GM18517 (cell line): ENCODE data around the gene APPBP2.
A peak's percentile ranks its signal among the peaks of the same experiment; 100 is the strongest.
"Not testable (repeated sequence)": the region's sequence is repeated elsewhere in the genome, so short reads cannot be mapped to it uniquely, and the experiment has no call there.

Experiments
- ATAC-seq: cut with Tn5 transposase; IDR thresholded peaks from one replicate; pipeline ENCODE4 v1.9.1; 2021; ENCODE audit warnings: mild to moderate bottlenecking, moderate library complexity; ENCODE audit not compliant: unreplicated experiment

Gene APPBP2

DNA sequence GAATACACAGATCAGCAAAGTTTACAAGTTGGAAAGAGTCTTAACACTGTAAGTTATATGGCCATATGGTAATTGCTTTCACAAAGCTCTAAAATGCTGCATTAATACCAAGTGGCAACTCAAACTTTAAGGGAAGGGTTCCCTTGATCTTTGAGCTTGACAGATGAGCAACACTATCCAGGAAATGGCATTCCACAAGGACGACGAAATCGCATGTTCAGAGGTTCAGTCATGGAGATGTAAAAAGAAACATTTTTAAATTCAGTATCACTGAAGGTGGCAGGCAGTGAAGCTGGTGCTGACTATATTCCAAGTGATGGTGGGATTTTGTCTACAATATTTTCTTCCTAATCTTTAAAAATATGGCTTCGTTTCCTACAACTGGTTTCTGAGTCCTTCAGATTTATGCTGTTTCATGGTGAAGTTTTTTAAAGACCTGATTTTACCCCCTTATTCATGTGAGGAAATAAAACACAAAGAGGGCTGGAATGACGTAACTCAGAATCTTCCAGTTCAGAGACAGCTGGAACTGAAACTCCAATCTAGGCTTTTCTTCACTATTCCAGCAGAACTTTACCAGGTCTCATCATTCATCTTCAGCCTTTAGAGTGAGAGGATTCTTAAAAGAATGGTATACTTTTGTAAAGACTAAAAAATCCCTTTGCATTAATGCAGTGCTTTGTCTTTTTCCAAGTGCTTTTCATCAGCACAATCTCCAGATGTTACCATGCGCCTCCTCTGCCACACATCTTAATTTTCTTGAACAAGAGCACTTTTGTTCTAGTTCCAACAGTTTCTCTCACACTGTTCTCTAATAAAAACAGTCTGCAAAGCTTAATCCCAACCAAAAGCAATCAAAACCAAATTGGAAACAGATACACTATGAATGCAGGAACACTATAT lies 83.5 kb downstream of the APPBP2 start:
- no peak for ATAC-seq

DNA sequence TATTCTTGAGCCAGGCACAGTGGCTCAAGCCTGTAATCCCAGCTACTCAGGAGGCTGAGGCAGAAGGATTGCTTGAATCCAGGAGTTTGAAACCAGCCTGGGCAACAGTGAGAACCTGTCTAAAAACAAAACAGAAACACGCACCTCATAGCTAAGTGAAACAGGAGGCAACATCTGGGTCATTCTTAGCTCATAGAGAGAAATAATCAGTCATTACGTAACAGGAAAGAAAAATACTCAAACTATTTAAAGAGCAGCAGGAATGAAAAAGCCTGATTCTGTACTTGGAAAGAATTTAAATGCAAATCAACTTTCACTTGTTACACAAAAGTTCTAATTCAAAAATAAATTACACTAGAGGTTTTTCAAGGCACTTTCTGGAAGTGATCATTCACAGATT lies 86.5 kb downstream of the APPBP2 start:
- ATAC-seq: no peak

DNA sequence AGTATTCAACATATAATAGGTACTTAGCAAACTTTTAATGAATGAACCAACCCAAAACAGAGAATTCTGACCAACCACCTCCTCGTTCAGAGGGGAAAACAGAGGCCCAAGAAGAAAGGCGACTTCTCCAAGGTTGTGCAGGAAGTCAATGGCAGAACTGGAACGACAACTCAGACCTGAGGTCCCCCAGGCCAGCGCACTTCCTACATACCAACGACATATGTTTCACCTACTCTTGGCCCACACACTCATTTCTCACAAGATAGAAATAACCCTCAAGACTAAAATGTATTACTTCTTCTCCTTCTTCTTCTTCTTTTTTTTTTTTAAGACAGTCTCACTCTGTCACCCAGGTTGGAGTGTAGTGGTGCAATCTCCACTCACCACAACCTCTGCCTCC lies 89.4 kb downstream of the APPBP2 start:
- ATAC-seq: no peak

DNA sequence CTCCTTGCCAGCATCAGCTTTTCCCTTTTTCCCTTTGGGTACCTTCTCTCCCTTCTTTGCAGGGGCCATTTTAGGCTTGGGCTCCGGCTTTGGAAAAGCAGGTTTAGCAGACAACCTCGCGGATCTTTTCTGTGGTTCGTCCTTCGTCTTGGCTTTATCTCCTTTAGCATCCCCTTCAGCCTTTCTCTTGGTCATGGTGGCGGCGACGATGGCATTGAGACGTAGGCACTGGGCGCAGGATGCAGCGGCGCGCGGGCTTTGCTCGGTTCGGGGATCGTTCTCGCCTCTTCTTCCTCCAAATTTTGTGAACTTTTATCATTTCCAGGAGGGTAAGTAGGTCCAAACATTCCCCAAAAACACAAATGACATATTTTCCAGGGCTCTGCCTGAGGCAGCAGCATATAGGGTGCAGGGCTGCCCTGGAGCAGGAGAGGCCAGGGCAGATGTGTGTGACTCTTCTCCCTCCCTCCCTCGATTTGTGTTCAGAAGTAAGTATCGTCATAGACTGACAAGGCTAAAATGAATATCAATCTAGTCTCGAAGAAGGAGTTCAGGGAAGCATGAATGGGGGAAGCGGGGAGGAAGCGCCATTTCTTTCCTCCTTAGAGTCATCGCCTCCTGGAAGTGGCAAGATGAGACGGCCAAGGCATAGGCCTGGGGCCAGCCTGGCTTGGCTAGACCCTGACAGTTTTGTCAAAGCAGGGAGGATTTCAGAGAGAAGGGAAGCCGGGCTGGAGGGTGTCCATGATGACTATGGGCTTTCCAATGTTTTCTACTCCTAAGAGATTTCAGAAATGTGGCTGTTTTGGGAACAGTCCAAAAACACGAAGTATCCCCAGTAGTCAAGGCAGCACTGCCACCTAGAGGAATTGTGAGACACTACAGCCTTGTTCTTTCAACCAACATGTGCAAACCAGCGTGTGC lies 90.5 kb downstream of the APPBP2 start:
- no peak for ATAC-seq

DNA sequence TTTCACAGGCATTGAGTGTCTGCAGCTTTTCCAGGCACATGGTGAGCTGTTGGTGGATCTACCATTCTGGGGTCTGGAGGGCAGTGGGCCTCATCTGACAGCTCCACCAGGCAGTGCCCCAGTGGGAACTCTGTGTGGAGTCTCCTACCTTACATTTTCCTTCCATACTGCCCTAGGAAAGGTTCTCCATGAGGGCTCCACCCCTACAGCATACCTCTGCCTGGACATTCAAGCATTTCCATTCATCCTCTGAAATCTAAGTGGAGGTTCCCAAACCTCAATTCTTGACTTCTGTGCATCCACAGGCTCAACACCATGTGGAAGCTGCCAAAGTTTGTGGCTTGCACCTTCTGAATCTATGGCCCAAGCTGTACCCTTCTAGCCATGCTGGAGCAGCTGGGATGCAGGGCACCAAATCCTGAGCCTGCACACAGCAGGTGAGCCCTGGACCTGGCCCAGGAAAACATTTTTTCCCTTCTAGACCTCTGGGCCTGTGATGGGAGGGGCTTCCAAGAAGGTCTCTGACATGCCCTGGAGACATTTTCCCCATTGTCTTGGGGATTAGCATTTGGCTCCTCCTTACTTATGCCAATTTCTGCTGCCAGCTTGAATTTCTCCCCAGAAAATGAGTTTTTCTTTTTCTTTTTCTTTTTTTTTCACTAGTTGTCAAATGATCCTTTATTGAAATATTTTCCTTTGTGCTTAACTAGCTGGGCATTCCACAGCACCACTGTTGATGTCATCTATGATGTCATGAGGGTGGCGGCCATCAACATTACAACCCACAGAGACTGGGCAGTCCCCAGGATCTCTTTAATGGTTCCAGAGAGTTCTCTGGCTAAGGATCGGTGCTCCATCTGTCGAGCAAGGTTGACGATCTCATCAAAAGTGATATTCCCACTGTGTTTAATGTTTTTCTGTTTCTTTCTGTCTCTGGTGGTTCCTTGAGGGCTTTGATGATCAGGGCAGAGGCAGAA lies 92.7 kb downstream of the APPBP2 start:
- ATAC-seq: not testable (repeated sequence)

DNA sequence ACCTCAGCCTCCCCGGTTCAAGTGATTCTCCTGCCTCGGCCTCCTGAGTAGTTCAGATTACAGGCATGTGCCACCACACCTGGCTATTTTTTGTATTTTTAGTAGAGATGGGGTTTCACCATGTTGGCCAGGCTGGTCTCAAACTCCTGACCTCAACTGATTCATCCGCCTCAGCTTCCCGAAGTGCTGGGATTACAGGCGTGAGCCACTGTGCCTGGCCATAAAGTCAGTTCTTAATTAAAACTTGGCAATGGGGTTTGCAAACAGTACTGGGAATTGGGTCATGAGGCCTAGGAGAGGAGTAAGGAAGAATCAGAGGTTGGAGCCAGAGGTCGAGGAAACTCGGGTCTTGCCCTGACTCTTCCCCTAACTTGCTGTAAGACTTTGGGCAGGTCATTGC lies 95.5 kb downstream of the APPBP2 start:
- ATAC-seq: not testable (repeated sequence)

GRCh38 chr17:60428491-60428890 lies 97.6 kb downstream of the APPBP2 start:
- ATAC-seq: not testable (repeated sequence)

DNA sequence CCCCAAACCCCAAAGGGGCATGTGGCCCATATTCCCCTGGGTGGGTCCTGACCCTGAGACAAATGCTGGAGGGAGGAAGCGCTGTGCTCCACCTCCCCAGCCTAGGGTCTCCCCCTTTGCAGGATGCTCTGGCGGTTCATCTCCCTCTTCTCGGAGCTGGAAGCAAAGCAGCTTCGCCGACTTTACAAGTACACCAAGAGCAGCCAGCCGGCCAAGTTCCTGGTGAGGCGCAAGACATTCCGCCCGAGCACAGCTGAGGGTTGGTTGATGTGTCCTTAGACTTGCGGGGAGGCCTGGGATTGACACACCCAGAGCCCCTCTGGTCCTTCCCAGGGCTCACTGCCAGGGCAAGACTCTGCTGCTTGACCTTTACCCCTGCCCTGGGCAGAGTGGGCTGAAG lies 99.4 kb downstream of the APPBP2 start:
- ATAC-seq: no peak

GRCh38 chr17:60425626-60426025 lies 100.4 kb downstream of the APPBP2 start:
- no peak for ATAC-seq

DNA sequence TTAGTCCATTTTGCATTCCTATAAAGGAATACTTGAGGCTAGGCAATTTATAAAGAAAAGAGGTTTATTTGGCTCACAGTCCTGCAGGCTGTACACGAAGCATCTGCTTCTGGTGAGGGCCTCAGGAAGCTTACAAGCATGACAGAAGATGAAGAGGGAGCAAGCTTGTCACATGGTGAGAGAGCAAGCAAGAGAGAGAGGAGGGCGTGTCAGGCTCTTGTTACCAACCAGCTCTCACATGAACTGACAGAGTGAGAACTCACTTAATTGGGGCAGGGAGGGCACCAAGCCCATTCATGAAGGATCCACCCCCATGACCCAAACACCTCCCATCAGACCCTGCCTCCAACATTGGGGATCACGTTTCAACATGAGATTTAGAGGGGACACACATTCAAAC lies 102.2 kb downstream of the APPBP2 start:
- no peak for ATAC-seq

DNA sequence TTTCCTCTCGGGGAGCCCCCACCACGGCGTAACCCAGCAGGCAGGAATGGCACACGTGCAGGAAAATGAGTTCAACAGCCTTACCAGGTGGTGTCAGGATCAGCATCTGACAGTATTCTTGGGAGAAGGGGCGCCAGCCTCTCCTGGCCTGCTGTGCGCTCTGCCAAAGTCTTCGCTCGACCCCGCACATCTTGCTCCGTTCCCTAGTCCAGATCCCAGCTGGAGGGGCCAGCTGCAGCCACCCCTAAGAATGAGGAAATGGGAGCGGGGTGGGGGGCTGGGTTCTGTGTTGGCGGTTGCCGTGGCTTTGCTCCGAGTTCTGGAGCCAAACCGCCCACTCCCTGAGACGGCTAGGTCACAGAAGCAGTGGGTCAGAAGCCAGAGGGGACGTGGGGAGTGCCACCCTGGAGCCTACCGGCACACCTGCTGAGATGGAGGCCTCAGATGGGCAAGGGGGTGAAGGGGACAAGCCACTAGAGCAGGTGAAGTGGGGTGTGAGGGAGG lies 103.8 kb downstream of the APPBP2 start, which contains the start of gene CHCT1:
Gene CHCT1 (plus strand): TSS at position 328 of the 504 bp plus-strand sequence. CDS start 104 bp downstream, at position 432.
- no peak for ATAC-seq

DNA sequence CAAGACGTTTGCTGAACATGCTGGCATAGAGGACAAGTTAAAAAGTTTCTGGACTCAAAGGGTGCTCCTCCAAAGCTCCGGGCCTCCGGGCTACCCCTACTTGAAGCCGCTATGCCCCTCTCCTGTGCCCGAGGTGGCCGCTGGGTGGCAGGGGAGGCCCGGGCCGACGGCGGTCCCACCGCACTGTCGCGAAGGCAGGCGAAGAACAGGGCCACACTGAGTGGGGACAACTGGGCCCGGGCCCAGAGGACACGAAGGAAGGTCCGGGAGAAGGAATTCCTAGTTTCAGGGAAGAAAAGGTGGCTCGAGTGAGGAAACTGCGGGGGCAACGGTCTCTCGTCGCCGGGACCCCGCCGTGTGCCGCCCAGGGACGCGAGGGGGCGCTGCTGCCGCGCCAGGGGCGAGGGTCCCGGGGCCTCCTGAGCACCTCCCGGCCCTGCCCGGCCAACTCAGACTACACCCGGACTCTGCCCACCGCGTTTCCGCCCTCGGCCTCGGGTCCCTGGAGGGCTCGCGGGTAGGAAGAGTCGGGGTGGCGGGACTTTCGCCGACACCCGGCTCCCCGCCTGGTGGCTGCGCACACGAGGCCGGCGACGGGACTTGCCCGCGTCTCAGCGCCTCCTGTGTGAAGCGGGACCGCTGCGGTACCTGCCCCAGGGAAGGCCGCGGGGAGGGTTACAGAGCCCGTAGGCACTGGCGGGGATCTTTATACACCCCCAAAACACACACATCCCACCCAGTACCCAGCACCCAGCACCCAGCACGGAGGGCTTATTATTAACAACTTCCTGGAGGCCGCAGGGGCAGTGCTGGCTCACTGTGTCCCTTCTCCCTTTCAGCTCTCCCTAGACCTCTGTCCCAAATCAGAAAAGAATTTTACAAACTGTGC lies 104.5 kb downstream of the APPBP2 start:
- ATAC-seq: peak; percentile 85

DNA sequence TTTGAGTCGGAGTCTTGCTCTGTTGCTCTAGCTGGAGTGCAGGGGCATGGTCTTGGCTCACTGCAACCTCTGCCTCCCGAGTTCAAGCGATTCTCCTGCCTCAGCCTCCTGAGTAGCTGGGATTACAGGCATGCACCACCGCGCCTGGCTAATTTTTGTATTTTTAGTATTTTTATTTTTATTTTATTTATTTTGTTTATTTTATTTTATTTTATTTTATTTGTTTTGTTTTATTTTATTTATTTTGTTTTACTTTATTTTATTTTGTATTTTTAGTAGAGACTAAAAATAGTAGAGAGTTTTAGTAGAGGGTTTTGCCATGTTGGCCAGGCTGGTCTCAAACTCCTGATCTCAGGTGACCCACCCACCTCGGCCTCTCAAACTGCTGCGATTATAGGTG lies 106.2 kb downstream of the APPBP2 start:
- not testable (repeated sequence) for ATAC-seq

GRCh38 chr17:60419003-60419402 lies 107.0 kb downstream of the APPBP2 start:
- not testable (repeated sequence) for ATAC-seq

DNA sequence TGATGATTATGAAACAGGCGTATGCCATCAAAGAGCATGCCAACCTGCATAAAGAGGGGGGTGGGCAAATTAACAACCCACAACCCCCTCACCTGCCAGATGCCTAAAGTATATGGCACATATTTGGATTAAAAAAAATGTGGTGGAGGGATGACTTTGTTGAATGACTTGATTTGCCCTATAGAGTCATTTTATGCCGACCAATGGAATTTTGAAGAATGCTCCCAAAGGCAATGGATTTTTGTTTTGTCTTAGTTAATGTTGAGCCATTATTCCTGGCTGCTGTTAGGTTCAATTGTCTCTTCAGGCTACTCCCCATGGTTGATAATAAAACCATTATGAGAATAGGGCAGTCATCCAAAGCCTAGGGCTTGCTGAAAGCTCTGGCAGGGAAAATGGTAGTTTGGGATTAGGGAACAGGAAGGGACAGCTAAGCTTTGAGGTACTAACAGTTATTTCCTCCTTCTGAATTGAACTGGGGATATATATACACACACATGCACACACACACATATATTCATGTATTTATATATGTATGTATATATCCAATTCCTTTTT lies 109.6 kb downstream of the APPBP2 start:
- ATAC-seq: no peak

DNA sequence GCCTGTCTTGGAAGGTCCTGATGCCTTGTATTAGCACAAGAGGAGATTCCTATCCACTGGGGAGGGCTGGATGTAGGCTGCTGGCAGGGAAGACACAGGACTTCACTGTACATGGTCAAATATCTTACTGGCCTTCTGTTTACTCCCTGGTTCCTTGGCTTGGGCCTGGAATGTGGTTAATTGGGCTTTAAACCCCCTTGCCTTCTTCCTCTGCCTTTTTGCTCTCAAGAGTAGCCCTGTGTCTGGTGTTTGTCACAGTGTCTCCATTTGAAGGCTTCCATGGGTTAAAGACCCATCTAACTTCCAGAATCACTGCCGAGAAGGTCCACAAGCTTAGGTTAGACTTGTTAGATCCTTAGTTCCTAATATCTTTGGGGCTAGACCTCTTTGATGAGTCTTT lies 110.9 kb downstream of the APPBP2 start:
- no peak for ATAC-seq

GRCh38 chr17:60412701-60413100 lies 113.3 kb downstream of the APPBP2 start:
- no peak for ATAC-seq

GRCh38 chr17:60410001-60410400 lies 116.0 kb downstream of the APPBP2 start:
- no peak for ATAC-seq

DNA sequence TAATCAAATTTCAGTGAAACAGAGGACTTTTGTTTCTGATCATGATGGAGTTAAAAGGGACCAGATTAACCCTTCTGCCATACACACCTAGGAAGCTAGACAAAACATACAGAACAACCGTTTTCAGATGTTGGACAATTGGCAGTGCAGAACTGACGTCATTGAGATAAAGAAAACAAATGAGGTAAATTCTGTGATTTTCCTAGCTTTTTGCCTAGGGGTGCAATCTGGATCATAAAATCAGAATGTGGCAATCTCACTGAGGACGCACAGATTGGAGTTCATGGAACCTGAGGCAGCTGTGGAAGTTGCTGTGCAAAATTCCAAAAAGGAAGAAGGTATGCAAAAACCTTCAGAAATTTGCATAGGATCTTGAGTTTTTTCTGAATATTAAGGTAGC lies 119.2 kb downstream of the APPBP2 start:
- no peak for ATAC-seq
